K562 (cell line): Measurements from ENCODE around the gene CEBPB. TPM values are rescaled to one million over a fixed set of nuclear protein-coding genes. Genes with fewer than 3 reads are reported as not detected.

Experiments
- ARID1B ChIP-seq: fragments of 450-650 bp; IDR thresholded peaks from 2 replicates; pipeline ENCODE4 v1.6.1; 2016; ENCODE audit warnings: antibody characterized with exemption, mild to moderate bottlenecking, inconsistent platforms
- BRD4 ChIP-seq: fragments of 200-600 bp; sonication (generic); IDR thresholded peaks from 2 replicates; pipeline ENCODE4 v1.6.1; 2017; ENCODE audit warnings: inconsistent platforms
- CREB1 ChIP-seq, 2 experiments: sonication (generic) in 1 of 2; formaldehyde crosslinking in 1 of 2; IDR thresholded peaks; 2 replicates each; pipeline versions ENCODE4 v1.6.1 to v1.8.0; 2012 to 2022; ENCODE audit warnings: inconsistent platforms in 1 of 2, mild to moderate bottlenecking in 1 of 2, missing genetic modification reagents in 1 of 2, moderate library complexity in 1 of 2
- EP300 ChIP-seq: IDR thresholded peaks from 2 replicates; pipeline ENCODE4 v1.6.1; 2012; ENCODE audit warnings: low read length, improper control_type of control experiment
- FOSL1 ChIP-seq: fragments of 200-800 bp; sonication (Bioruptor generic); conservative IDR thresholded peaks from 2 replicates; pipeline ENCODE4 v1.6.1; 2016; ENCODE audit warnings: missing genetic modification characterization, missing compliant biosample characterization
- HOXB6 ChIP-seq: fragments of 250-450 bp; sonication (Bioruptor Pico); IDR thresholded peaks from 2 replicates; pipeline ENCODE4 v1.5.1; 2022; ENCODE audit warnings: mild to moderate bottlenecking, borderline replicate concordance
- KDM5B ChIP-seq: fragments of 200-600 bp; sonication (generic); IDR thresholded peaks from 2 replicates; pipeline ENCODE4 v1.6.1; 2012; ENCODE audit warnings: low read depth, mild to moderate bottlenecking, moderate library complexity, low read length, control low read depth, inconsistent platforms; ENCODE audit not compliant: insufficient replicate concordance
- NELFE ChIP-seq: IDR thresholded peaks from 2 replicates; pipeline ENCODE4 v1.6.1; 2011; ENCODE audit warnings: mild to moderate bottlenecking; ENCODE audit not compliant: insufficient read depth, insufficient read length
- NR3C1 ChIP-seq: sonication (generic); formaldehyde crosslinking; IDR thresholded peaks from 2 replicates; pipeline ENCODE4 v1.8.1; 2022; ENCODE audit warnings: missing genetic modification reagents
- POLR2H ChIP-seq: IDR thresholded peaks from 2 replicates; pipeline ENCODE4 v1.6.1; 2016; ENCODE audit warnings: missing genetic modification characterization, low read depth, mild to moderate bottlenecking, control low read depth, missing compliant biosample characterization, moderate library complexity
- RBM34 ChIP-seq: fragments of 200-400 bp; formaldehyde crosslinking; IDR thresholded peaks from 2 replicates; pipeline ENCODE4 v1.6.1; 2018; ENCODE audit warnings: low read length, borderline replicate concordance; ENCODE audit not compliant: insufficient read depth
- SMAD4 ChIP-seq: fragments of 250-450 bp; sonication (Bioruptor Pico); conservative IDR thresholded peaks from 2 replicates; pipeline ENCODE4 v1.8.0; 2021; ENCODE audit warnings: inconsistent platforms, mild to moderate bottlenecking, moderate library complexity
- YY1 ChIP-seq, 3 experiments: IDR thresholded peaks; 2 replicates each; pipeline ENCODE4 v1.6.1; 2011; ENCODE audit warnings: low read length in 2 of 3, mild to moderate bottlenecking in 2 of 3, moderate library complexity in 2 of 3, borderline replicate concordance in 1 of 3, control low read depth in 1 of 3, low read depth in 1 of 3; ENCODE audit not compliant: insufficient read depth in 3 of 3, insufficient replicate concordance in 2 of 3, control insufficient read depth in 1 of 3, insufficient read length in 1 of 3; ENCODE audit errors: extremely low read depth in 1 of 3
- polyA plus RNA-seq, 8 experiments: library from polyadenylated mRNA; depleted of rRNA in 4 of 8; stranded (reverse) in 5 of 8; unstranded in 3 of 8; fragments of >200 nt; fragmentation: Nextera tagmentation in 2 of 8; fragmentation: Illumina TruSeq in 1 of 8; extraction: Ambion mirVana in 2 of 8; extraction: Trizol in 1 of 8; gene quantifications; 2 replicates each; pipeline versions ENCODE4 v1.2.1 to v1.2.3, GENCODE V29; 2011 to 2014; ENCODE audit warnings: inconsistent platforms in 1 of 8, missing spikeins in 1 of 8
- total RNA-seq, 7 experiments: library from RNA; depleted of rRNA in 6 of 7; stranded (reverse); fragments of >200 nt in 6 of 7; fragmentation: Illumina TruSeq in 2 of 7; extraction: Trizol in 2 of 7; gene quantifications; 2 replicates each; pipeline versions ENCODE4 v1.2.1 to v1.2.3, GENCODE V29; 2011 to 2021; ENCODE audit warnings: low replicate concordance in 1 of 7
- TF ChIP-seq, protein P1 (sequence below), 3 experiments: fragments of 200-800 bp in 1 of 3; sonication (Bioruptor generic) in 1 of 3; sonication (generic) in 1 of 3; formaldehyde crosslinking in 1 of 3; IDR thresholded peaks; 2 replicates each; pipeline versions ENCODE4 v1.6.1 to v1.8.0; 2016 to 2022; ENCODE audit warnings: mild to moderate bottlenecking in 2 of 3, missing compliant biosample characterization in 2 of 3, missing genetic modification characterization in 2 of 3, missing genetic modification reagents in 1 of 3
- TF ChIP-seq, protein P2 (sequence below): fragments of 200-800 bp; sonication (Bioruptor generic); IDR thresholded peaks from 2 replicates; pipeline ENCODE4 v1.6.1; 2017; ENCODE audit warnings: missing genetic modification characterization, missing compliant biosample characterization
- TF ChIP-seq, protein P3 (sequence below): fragments of 250-450 bp; sonication (Bioruptor Pico); IDR thresholded peaks from 2 replicates; pipeline ENCODE4 v1.5.0; 2021; ENCODE audit warnings: mild to moderate bottlenecking, borderline replicate concordance
- TF ChIP-seq, protein P4 (sequence below): sonication (generic); formaldehyde crosslinking; IDR thresholded peaks from 2 replicates; pipeline ENCODE4 v1.8.0; 2022; ENCODE audit warnings: mild to moderate bottlenecking, missing genetic modification reagents

The CEBPB gene
- total and polyA plus RNA-seq, 9 of the 15 experiments (the other 6 are each of a cell fraction or from before 2014, with no cell fraction given): 1.2 to 72.6 (median 7.8) TPM

DNA sequence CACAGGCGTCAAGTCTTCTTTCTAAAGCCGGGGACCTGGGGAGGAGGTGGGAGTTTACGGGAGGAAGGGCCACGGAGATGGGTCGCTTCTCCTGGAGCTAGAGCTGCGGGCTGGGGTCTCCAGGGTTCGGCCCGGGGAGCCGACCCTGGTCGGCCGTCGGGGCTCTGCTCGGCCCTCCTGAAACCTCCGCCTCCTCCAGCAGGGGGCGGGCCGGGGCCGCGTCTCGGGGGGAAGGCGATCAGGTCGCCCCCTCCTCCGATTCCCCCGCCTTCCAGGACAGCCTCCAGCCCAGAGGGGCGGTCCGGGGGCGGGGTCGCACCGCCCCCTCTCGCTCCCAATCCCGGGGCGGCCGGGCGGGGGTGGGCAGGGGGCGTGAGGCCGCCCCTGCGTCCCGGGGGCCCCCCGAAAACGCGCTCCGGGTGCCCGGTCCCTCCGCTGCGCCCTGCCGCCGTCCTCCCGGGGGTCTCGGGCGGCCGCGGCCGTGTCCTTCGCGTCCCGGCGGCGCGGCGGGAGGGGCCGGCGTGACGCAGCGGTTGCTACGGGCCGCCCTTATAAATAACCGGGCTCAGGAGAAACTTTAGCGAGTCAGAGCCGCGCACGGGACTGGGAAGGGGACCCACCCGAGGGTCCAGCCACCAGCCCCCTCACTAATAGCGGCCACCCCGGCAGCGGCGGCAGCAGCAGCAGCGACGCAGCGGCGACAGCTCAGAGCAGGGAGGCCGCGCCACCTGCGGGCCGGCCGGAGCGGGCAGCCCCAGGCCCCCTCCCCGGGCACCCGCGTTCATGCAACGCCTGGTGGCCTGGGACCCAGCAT, at the start of gene CEBPB (continued):
- TF ChIP-seq, protein P1, sequence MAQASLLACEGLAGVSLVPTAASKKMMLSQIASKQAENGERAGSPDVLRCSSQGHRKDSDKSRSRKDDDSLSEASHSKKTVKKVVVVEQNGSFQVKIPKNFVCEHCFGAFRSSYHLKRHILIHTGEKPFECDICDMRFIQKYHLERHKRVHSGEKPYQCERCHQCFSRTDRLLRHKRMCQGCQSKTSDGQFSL (CRISPR knock-in tag; IDR thresholded peaks at IDR 0.05): peak; percentile 36; the same call in 1 of the 2 replicates
- TF ChIP-seq, protein P1 (tag; IDR thresholded peaks at IDR 0.05): no peak
- TF ChIP-seq NELFE (peak; percentile 57), CREB1 (IDR thresholded peaks at IDR 0.05) (peak; percentile 61), CREB1 (CRISPR knock-in tag; IDR thresholded peaks at IDR 0.05) (peak; percentile 44; the same call in 1 of the 2 replicates), HOXB6 (CRISPR knock-in tag) (0 out of 2 replicates have a peak, but pooled peaks have one; percentile 23), ARID1B (no peak), YY1 (IDR thresholded peaks at IDR 0.05; ENCODE audit: borderline replicate concordance in 1 of 3, control insufficient read depth in 1 of 3, extremely low read depth in 1 of 3, insufficient read depth in 3 of 3, insufficient read length in 1 of 3, insufficient replicate concordance in 2 of 3, low read depth in 1 of 3, low read length in 2 of 3) (peak in 2 of 3 experiments; percentile 50 to 57), NR3C1 (CRISPR knock-in tag) (0 out of 2 replicates have a peak, but pooled peaks have one; percentile 33), KDM5B (peak; percentile 98), FOSL1 (tag) (peak; percentile 56), SMAD4 (CRISPR knock-in tag) (peak; percentile 91), BRD4 (0 out of 2 replicates have a peak, but pooled peaks have one; percentile 21), RBM34 (0 out of 2 replicates have a peak, but pooled peaks have one; percentile 57), EP300 (0 out of 2 replicates have a peak, but pooled peaks have one; percentile 7), POLR2H (peak; percentile 98)
- TF ChIP-seq, protein P2, sequence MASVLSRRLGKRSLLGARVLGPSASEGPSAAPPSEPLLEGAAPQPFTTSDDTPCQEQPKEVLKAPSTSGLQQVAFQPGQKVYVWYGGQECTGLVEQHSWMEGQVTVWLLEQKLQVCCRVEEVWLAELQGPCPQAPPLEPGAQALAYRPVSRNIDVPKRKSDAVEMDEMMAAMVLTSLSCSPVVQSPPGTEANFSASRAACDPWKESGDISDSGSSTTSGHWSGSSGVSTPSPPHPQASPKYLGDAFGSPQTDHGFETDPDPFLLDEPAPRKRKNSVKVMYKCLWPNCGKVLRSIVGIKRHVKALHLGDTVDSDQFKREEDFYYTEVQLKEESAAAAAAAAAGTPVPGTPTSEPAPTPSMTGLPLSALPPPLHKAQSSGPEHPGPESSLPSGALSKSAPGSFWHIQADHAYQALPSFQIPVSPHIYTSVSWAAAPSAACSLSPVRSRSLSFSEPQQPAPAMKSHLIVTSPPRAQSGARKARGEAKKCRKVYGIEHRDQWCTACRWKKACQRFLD: no peak
- TF ChIP-seq, protein P3, sequence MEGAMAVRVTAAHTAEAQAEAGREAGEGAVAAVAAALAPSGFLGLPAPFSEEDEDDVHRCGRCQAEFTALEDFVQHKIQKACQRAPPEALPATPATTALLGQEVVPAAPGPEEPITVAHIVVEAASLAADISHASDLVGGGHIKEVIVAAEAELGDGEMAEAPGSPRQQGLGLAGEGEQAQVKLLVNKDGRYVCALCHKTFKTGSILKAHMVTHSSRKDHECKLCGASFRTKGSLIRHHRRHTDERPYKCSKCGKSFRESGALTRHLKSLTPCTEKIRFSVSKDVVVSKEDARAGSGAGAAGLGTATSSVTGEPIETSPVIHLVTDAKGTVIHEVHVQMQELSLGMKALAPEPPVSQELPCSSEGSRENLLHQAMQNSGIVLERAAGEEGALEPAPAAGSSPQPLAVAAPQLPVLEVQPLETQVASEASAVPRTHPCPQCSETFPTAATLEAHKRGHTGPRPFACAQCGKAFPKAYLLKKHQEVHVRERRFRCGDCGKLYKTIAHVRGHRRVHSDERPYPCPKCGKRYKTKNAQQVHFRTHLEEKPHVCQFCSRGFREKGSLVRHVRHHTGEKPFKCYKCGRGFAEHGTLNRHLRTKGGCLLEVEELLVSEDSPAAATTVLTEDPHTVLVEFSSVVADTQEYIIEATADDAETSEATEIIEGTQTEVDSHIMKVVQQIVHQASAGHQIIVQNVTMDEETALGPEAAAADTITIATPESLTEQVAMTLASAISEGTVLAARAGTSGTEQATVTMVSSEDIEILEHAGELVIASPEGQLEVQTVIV (CRISPR knock-in tag): 0 out of 2 replicates have a peak, but pooled peaks have one; percentile 33
- TF ChIP-seq, protein P4, sequence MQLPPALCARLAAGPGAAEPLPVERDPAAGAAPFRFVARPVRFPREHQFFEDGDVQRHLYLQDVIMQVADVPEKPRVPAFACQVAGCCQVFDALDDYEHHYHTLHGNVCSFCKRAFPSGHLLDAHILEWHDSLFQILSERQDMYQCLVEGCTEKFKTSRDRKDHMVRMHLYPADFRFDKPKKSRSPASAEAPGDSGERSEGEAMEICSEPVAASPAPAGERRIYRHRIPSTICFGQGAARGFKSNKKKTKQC (CRISPR knock-in tag): peak; percentile 79
